Head of caudate nucleus (tissue), 42 donors: ENCODE data around the gene CCSER1.
"Not testable (repeated sequence)": the region's sequence is repeated elsewhere in the genome, so short reads cannot be mapped to it uniquely, and the experiment has no call there.

Source experiments
- DNase-seq, 42 donors: peaks; one replicate each; pipeline versions ENCODE4 v3.0.0 to v3.0.0-alpha.2; 2020 to 2021; ENCODE audit warnings: mixed read lengths in 7 of 42
- intact Hi-C: fragments of 100-400 bp; cut with DNase I; formaldehyde crosslinking; loops from one replicate; pipeline ENCODE4 v1.15.0; 2022

The CCSER1 gene

DNA sequence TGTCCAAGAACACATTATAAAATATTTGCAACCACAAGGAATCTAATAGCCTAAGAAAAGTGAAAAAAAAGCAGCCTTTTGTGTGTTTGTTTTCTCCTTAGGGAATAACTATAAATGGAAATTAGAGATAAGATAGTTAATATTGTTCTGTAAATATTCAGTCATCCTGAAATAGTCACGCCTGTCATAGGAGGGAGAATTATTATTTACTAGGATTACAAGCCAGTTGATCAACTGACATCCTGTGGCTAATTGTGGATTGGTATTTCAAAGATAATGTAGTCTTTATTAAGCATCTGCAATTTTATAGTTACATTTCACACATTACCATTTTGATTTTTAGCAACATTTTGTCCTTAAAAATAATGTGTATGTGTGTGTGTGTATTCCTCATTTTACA lies 118.6 kb downstream of the CCSER1 start:
- no peak for DNase-seq
- intact Hi-C loops: no loop called here

DNA sequence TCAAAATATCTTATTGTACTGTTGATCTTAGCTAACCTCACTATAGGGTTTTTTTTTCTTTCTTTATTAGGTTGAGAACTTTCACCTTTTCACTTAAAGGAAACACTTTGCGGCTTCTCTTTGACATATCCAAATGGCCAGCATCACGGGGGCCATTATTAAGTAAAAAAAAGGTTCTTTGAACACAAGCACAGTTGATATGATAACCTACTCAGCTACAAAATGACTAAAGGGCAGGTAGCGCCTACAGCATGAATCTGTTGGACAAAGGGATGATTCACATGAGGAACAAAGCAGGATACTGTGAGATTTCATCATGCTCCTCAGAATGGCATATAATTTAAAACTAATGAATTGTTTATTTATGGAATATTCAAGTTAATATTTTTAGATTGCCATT lies 119.6 kb downstream of the CCSER1 start:
- intact Hi-C loops: no loop called here
- DNase-seq: no peak

- intact Hi-C loops: no loop called here
- DNase-seq: no peak
Measured at GRCh38 chr4:90254357-90254756, 127.2 kb downstream of the CCSER1 start.

DNA sequence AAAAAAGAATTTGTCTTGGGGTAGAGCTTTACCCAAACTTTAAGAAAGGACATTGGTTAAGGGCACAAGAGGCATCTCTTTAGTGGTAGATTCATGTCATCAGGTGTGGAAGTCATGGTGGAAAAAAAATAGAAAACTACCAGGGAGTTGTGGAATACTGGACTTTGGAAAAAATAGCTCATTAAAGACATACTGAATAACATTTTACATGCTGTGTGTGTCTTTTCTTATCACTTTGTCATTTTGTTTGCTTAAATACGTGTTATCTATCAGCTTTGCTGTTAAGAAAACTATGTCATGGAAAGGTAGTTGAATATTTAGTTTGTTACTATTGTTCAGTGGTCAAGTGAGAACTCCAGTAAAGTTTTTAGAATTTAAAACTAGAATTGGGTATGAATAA lies 147.0 kb downstream of the CCSER1 start:
- intact Hi-C loops: no loop called here
- DNase-seq: no peak

DNA sequence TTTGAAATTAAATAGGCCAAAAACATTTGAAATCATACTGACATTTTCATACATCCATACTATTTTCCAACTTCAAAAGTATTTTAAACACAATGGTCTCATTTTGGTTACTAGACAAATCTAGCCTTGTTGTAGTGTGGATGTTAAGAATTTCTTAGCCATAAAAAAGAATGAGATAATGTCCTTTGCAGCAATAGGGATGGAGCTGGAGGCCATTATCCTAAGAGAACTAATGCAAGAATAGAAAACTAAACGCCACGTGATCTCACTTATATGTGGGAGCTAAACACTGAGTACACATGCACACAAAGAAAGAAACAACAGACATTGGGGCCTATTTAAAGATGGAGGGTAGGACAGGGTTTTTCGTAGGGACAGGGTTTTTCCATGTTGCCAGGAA lies 153.8 kb downstream of the CCSER1 start:
- no peak for DNase-seq
- intact Hi-C loops: no loop called here

DNA sequence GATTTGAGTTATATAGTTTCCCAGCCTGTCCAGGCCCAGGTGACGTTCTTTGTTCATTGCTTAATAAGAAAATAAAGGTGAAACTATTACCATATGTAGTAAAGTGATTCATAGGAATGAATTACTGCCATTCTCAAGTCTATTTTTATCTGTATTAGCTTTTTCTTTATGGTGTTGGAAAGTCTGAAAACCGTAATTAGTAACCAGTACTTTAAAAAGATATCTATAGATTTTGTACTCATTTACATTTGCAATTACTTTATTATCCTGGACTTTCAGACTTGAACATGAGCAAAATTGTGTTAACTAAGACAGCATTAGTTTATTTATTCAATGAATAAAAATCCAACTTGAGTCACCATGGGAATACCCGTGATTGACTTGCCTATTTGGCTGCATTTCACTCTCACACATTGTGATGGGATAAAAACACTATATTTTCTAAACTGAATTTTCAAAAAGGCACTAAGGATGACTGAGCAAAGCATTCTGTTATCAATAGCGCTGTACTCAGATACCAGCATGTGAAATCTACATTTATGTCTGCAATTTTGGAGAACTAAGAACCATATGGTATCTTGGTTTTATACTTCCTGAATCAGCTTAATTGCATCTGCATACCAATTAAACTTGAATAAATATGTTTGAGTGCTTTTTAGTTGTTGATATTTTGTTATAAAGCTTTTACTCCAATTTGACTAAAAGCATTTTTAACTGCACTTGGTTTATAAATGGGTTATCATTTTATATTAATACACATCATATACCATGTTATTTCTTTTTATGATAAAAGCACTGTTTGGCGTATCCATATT lies 154.6 kb downstream of the CCSER1 start:
- intact Hi-C loops: no loop called here
- no peak for DNase-seq

DNA sequence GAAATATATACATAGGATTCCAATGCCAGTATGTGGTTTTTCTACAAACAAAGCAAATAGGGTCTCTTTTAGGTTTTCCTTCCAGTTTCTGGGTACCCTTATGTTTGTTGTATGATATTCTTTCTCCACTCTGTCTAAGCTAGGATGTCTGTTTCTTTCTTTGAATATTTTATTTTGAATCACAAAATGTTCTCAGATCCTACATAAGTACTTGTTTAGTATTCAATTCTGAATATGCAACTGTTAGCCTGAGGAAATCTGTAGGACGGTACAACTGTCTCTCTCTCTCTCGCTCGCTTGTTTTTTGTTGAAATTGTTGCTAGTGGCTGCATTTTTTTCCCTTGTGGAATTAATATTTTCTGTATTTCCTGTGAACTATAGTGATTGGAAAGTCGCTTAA lies 163.2 kb downstream of the CCSER1 start:
- DNase-seq: no peak
- intact Hi-C loops: no loop called here

DNA sequence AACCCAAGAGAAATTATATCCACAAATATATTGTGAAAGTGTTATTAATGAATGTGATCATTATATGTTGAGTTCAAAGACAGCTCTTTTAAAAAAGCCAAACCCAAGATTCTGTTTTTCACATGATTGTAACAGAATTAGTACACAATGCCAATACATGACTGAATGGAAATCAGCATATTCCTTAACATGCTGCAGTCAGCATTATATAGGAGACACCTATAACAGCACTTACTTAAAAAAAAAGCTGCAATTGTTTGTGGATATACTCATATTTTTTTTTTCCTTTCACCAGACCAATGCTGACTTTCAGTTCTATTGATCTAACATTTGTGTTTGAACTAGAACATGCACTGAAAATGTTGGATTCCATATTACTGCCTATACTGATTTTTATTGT lies 165.2 kb downstream of the CCSER1 start:
- intact Hi-C loops: no loop called here
- DNase-seq: no peak

GRCh38 chr4:90293320-90293719 lies 166.1 kb downstream of the CCSER1 start:
- no peak for DNase-seq
- intact Hi-C loops: no loop called here

DNA sequence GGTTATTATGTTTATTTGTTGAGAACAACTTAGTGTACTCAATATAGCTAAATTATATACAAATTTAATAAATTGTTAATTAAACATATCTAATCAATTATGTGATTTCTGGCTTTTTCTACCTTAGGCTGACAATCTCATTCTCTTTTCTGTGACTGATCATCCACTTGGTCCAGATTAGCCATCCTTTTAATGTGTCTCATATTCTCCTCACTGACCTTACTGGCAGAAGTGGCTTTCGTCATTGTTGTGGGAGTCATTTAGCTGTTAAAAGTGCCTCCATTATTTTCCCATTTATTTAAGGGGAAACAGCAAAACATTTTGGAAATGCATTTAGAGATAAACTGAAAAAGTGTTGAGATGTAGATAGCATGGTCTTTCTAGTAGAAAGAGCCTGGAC lies 172.2 kb downstream of the CCSER1 start:
- intact Hi-C loops: no loop called here
- DNase-seq: no peak

GRCh38 chr4:90306810-90307209 lies 179.6 kb downstream of the CCSER1 start:
- intact Hi-C loops: no loop called here
- no peak for DNase-seq

DNA sequence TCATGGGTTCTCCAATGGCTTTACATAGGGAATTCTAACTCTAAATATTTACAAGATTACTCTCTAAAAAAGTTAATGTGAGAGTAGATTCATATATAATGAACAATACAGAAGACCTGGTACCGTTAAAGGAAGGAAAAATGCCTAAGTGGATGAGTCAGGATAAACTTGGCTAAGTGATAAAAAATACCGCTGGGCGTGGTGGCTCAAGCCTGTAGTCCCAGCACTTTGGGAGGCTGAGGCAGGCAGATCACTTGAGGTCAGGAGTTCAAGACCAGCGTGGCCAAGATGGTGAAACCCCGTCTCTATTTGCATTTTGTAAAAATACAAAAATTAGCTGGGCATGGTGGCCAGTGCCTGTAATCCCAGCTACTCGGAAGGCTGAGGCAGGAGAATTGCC lies 189.9 kb downstream of the CCSER1 start:
- intact Hi-C loops, DNase-seq: not testable (repeated sequence)

GRCh38 chr4:90317785-90318184 lies 190.6 kb downstream of the CCSER1 start:
- intact Hi-C loops: no loop called here
- no peak for DNase-seq

DNA sequence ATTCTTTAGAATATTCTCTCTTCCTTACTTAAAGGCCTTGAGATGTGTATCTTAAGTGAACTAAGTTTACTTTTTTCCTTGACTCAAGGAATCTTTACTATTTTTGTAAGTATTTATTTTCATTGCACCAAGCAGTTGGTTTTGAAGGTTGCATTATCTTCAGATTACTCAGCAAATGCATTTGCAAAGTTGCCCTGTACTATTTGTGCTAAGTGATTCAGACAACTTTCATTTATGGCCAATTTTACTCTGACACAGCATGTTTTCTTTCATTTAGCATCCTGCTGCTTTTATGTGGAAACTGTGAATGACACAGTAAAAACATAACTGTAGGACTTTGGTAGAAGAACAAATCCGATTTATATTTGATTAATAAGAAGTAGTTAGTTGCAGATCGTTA lies 191.0 kb downstream of the CCSER1 start:
- intact Hi-C loops: no loop called here
- DNase-seq: no peak

DNA sequence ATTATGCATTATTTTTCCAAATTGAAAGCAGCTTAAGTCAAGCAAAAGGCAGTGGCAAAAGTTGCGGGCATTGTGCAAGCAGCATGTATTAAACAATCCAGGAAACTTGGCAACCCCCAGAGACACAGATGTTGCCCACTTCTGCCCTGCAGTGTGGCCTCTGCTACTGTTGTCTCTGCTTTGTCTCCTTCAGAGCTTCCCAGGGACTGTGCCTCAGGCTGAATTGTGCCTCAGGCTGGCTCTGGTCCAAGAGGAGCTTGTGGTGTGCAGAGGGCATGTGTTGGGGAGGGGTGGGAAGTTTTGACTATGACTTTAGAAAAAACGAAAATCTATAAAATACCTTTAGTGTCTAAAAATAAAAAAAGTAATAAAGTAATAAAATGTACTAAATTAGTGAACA lies 201.4 kb downstream of the CCSER1 start:
- intact Hi-C loops: no loop called here
- DNase-seq: peak in 21 of 42 donors; percentile 3 to 46 (median 21)

- intact Hi-C loops: no loop called here
- no peak for DNase-seq
Measured at GRCh38 chr4:90330546-90330945, 203.4 kb downstream of the CCSER1 start.

GRCh38 chr4:90345549-90346215 lies 218.5 kb downstream of the CCSER1 start:
- intact Hi-C loops: no loop called here

GRCh38 chr4:90349636-90350035 lies 222.4 kb downstream of the CCSER1 start:
- no peak for DNase-seq
- intact Hi-C loops: no loop called here

More at GRCh38 chr4:90345549-90346215, 218.5 kb downstream of the CCSER1 start:
- DNase-seq: no peak

DNA sequence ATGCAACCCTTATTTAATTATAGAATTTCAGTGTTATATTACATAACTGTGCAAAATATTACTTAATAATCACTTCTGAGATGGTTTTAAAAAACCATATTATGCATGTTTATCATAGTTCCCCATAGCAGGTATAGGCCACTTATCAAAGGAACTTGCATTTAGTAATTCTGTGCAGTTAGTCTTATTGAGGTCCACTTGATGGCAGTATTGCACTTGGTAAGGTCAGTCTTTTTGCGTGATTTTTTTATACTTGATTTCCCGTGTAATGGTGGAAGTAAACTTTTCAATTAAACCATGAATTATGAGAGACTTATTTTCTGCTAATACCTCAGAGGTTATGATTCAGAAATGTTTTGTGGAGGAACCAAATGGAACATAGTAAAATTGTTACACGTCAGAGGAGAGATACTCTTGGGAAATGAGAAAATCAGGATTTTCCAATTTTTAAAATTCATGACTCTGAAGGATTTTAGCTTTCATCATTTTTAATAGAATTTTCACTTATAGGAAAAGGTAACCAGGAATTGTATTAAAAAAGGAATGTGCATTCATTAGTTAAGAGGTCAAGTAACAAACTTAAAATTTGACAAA lies 230.0 kb downstream of the CCSER1 start:
- intact Hi-C loops: no loop called here
- DNase-seq: no peak

- no peak for DNase-seq
- intact Hi-C loops: no loop called here
Measured at GRCh38 chr4:90375081-90375480, 247.9 kb downstream of the CCSER1 start.

GRCh38 chr4:90393215-90393614 lies 266.0 kb downstream of the CCSER1 start:
- intact Hi-C loops: no loop called here
- DNase-seq: no peak
